DND-41 (cell line): ENCODE measurements around the gene GLB1L.

Experiments
- EZH2 ChIP-seq: IDR thresholded peaks from 3 replicates; pipeline ENCODE4 v1.6.1; 2012; ENCODE audit warnings: borderline replicate concordance, low read depth, mild to moderate bottlenecking, moderate library complexity, low read length, inconsistent platforms; ENCODE audit not compliant: severe bottlenecking
- TF ChIP-seq, protein P1 (sequence below): IDR thresholded peaks from 2 replicates; pipeline ENCODE4 v1.5.1; 2012; ENCODE audit warnings: borderline replicate concordance, low read length, moderate library complexity, mild to moderate bottlenecking; ENCODE audit not compliant: poor library complexity, severe bottlenecking; ENCODE audit errors: extremely low read depth

GRCh38 chr2:219292616-219293015, 47.4 kb upstream of the GLB1L start:
- TF ChIP-seq, protein P1, sequence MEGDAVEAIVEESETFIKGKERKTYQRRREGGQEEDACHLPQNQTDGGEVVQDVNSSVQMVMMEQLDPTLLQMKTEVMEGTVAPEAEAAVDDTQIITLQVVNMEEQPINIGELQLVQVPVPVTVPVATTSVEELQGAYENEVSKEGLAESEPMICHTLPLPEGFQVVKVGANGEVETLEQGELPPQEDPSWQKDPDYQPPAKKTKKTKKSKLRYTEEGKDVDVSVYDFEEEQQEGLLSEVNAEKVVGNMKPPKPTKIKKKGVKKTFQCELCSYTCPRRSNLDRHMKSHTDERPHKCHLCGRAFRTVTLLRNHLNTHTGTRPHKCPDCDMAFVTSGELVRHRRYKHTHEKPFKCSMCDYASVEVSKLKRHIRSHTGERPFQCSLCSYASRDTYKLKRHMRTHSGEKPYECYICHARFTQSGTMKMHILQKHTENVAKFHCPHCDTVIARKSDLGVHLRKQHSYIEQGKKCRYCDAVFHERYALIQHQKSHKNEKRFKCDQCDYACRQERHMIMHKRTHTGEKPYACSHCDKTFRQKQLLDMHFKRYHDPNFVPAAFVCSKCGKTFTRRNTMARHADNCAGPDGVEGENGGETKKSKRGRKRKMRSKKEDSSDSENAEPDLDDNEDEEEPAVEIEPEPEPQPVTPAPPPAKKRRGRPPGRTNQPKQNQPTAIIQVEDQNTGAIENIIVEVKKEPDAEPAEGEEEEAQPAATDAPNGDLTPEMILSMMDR, result no peak
- TF ChIP-seq EZH2, result no peak
